ENCODE data around the gene MVK.

DNA sequence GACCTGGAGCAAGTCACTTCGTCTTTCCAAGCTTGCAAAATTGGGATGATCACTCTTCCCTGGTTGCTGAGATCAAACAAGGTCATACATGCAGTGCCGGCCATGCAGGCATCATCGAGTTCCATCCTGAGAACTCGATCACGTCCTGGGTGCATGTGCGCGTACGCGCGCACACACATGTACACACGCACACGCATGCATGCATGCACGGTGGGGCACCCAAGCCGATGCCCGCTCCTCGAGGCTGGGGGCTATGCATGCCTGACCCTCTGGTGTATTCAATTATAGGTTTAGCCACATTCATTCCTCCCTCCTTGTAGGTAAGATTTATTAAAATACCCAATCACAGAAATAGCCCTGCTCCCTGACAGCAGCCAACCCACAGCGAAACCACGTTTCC is 26.3 kb upstream of the MVK start:
- TF ChIP-seq, protein P1, sequence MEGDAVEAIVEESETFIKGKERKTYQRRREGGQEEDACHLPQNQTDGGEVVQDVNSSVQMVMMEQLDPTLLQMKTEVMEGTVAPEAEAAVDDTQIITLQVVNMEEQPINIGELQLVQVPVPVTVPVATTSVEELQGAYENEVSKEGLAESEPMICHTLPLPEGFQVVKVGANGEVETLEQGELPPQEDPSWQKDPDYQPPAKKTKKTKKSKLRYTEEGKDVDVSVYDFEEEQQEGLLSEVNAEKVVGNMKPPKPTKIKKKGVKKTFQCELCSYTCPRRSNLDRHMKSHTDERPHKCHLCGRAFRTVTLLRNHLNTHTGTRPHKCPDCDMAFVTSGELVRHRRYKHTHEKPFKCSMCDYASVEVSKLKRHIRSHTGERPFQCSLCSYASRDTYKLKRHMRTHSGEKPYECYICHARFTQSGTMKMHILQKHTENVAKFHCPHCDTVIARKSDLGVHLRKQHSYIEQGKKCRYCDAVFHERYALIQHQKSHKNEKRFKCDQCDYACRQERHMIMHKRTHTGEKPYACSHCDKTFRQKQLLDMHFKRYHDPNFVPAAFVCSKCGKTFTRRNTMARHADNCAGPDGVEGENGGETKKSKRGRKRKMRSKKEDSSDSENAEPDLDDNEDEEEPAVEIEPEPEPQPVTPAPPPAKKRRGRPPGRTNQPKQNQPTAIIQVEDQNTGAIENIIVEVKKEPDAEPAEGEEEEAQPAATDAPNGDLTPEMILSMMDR (IDR thresholded peaks at IDR 0.05; ENCODE audit: low read depth, low read length): no peak
- no peak for TF ChIP-seq POLR2A (IDR thresholded peaks at IDR 0.05; ENCODE audit: extremely low read depth, insufficient read length)

Measured in NB4 (cell line).